Heart left ventricle (tissue), 13 donors: ENCODE results near the gene SFR1.

Experiments
- POLR2A ChIP-seq, 2 donors: fragments of 450-650 bp; IDR thresholded peaks; one replicate each; pipeline ENCODE4 v1.6.1; 2017; ENCODE audit warnings: antibody characterized with exemption in 2 of 2, mild to moderate bottlenecking in 2 of 2, moderate library complexity in 2 of 2
- TF ChIP-seq, protein P1 (sequence below), 12 donors: fragments of 200-600 bp; sonication (generic) in 4 of 12; IDR thresholded peaks; one replicate each; pipeline versions ENCODE4 v1.5.0 to v1.8.0; 2018 to 2022; ENCODE audit warnings: antibody characterized with exemption in 12 of 12, mild to moderate bottlenecking in 5 of 12
- donor health status: ischemic (EF 13 %, LVEDD 7.1; RV severe dilation, severe dysfunction).
- donor health status: DM: no; HTN: yes; CAD: no.
- donor health status: DM: no; HTN: no; CAD: no.
- donor health status: ischemic (EF 25% LVEDD 6.9; RV normal size, moderate dysfunction).
- donor health status: ischemic (EF 25% LVEDD 5.7; RV mildly dilated, moderate dysfunction).
- donor health status: ischemic (EF 35%, LVEDD 5.7; RV mildly dilated, moderate dysfunction).
- donor health status: nonischemic (EF 11% LVEDD 7.7; RV severe dilation, severe dysfunction).
- donor health status: DM: yes; HTN: yes; CAD: no.
- donor health status: PGD.
- donor health status: ischemic (EF 29% LVEDD 5.4; RV normal size, mild dysfunction).
- donor health status: nonischemic (EF 23%, LVEDD 6.1; RV moderate dilation, normal function).

DNA sequence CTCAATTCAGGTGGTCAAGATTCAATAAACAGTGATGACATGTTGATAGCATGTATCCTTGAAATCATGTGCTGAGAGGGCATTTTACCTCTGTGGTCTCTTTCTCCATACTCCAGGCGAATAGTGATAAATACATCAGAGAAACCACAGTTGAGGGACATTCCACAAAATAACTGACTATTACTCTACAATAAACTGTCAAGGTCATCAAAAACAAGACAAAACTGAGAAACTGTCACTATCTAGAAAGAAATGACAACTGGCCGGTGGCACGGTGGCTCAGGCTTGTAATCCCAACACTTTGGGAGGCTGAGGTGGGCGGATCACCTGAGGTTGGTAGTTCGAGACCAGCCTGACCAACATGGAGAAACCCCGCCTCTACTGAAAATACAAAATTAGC is 16.2 kb downstream of the SFR1 start:
- TF ChIP-seq, protein P1, sequence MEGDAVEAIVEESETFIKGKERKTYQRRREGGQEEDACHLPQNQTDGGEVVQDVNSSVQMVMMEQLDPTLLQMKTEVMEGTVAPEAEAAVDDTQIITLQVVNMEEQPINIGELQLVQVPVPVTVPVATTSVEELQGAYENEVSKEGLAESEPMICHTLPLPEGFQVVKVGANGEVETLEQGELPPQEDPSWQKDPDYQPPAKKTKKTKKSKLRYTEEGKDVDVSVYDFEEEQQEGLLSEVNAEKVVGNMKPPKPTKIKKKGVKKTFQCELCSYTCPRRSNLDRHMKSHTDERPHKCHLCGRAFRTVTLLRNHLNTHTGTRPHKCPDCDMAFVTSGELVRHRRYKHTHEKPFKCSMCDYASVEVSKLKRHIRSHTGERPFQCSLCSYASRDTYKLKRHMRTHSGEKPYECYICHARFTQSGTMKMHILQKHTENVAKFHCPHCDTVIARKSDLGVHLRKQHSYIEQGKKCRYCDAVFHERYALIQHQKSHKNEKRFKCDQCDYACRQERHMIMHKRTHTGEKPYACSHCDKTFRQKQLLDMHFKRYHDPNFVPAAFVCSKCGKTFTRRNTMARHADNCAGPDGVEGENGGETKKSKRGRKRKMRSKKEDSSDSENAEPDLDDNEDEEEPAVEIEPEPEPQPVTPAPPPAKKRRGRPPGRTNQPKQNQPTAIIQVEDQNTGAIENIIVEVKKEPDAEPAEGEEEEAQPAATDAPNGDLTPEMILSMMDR (IDR thresholded peaks at IDR 0.05), result no peak
- no peak for TF ChIP-seq POLR2A (IDR thresholded peaks at IDR 0.05)
